Suprapubic skin (tissue), 4 donors: ENCODE data around the gene NMS. TPM values are rescaled to one million over a fixed set of nuclear protein-coding genes. Genes with fewer than 3 reads are reported as not detected.
A peak's percentile ranks its signal among the peaks of the same experiment; 100 is the strongest.

Experiments
- DNase-seq, 2 donors: peaks; one replicate each; pipeline ENCODE4 v3.0.0-alpha.2; 2019; ENCODE audit warnings: low spot score in 2 of 2
- H3K27ac ChIP-seq: fragments of 200-600 bp; sonication (generic); one replicate; pipeline ENCODE4 v1.5.1; 2019
- H3K27me3 ChIP-seq: fragments of 200-600 bp; sonication (generic); one replicate; pipeline ENCODE4 v1.5.1; 2019
- H3K36me3 ChIP-seq: fragments of 200-600 bp; sonication (generic); one replicate; pipeline ENCODE4 v1.5.1; 2019
- H3K4me1 ChIP-seq: fragments of 200-600 bp; sonication (generic); one replicate; pipeline ENCODE4 v1.5.1; 2019
- H3K4me3 ChIP-seq: fragments of 200-600 bp; sonication (generic); one replicate; pipeline ENCODE4 v1.5.1; 2019; ENCODE audit warnings: mild to moderate bottlenecking
- H3K9me3 ChIP-seq: fragments of 200-600 bp; sonication (generic); one replicate; pipeline ENCODE4 v1.5.1; 2019
- EP300 ChIP-seq: sonication (generic); formaldehyde crosslinking; IDR thresholded peaks from one replicate; pipeline ENCODE4 v1.6.1; 2017; ENCODE audit warnings: antibody characterized with exemption
- POLR2A ChIP-seq, 2 donors: fragments of 450-650 bp; IDR thresholded peaks; one replicate each; pipeline ENCODE4 v1.6.1; 2017; ENCODE audit warnings: antibody characterized with exemption in 2 of 2, mild to moderate bottlenecking in 2 of 2, moderate library complexity in 2 of 2
- POLR2AphosphoS5 ChIP-seq, 3 donors: sonication (generic); formaldehyde crosslinking; IDR thresholded peaks; one replicate each; pipeline ENCODE4 v1.6.1; 2017; ENCODE audit warnings: antibody characterized with exemption in 3 of 3
- WGBS: methylation state at CpG from one replicate; pipeline ENCODE4 v1.1.5; 2018; 5-methylcytosine and 5-hydroxymethylcytosine counted together
- total RNA-seq, 4 donors: library from RNA; depleted of rRNA; stranded (reverse); fragments of >200 nt; gene quantifications; one replicate each; pipeline ENCODE4 v1.1.0, GENCODE V29; 2016
- TF ChIP-seq, protein P1 (sequence below), 2 donors: fragments of 200-600 bp in 1 of 2; fragments of 450-650 bp in 1 of 2; sonication (generic) in 1 of 2; IDR thresholded peaks; one replicate each; pipeline ENCODE4 v1.5.1; 2016 to 2019; ENCODE audit warnings: antibody characterized with exemption in 2 of 2, mild to moderate bottlenecking in 1 of 2, moderate library complexity in 1 of 2

NMS gene, protein sequence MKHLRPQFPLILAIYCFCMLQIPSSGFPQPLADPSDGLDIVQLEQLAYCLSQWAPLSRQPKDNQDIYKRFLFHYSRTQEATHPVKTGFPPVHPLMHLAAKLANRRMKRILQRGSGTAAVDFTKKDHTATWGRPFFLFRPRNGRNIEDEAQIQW
- total RNA-seq = not detected

- 84% methylated on average over 7 of the region's 7 CpGs for WGBS
- H3K27me3 ChIP-seq = peaks cover 18% of the 10 kb centered on the region
Measured at GRCh38 chr2:100470182-100470581, at the start of gene NMS. NMS (plus strand) TSS chr2:100470482; CDS start chr2:100470489, 7 bp downstream.

GRCh38 chr2:100422320-100423055 lies 47.8 kb upstream of the NMS start:
- H3K27me3 ChIP-seq = no peaks in the 10 kb centered on the region
- no peaks in the 10 kb centered on the region for H3K36me3 ChIP-seq
- no peak for DNase-seq
- H3K4me1 ChIP-seq = peaks cover 3% of the 10 kb centered on the region
- TF ChIP-seq POLR2AphosphoS5 (IDR thresholded peaks at IDR 0.05) (no peak), EP300 (no peak)
- TF ChIP-seq, protein P1, sequence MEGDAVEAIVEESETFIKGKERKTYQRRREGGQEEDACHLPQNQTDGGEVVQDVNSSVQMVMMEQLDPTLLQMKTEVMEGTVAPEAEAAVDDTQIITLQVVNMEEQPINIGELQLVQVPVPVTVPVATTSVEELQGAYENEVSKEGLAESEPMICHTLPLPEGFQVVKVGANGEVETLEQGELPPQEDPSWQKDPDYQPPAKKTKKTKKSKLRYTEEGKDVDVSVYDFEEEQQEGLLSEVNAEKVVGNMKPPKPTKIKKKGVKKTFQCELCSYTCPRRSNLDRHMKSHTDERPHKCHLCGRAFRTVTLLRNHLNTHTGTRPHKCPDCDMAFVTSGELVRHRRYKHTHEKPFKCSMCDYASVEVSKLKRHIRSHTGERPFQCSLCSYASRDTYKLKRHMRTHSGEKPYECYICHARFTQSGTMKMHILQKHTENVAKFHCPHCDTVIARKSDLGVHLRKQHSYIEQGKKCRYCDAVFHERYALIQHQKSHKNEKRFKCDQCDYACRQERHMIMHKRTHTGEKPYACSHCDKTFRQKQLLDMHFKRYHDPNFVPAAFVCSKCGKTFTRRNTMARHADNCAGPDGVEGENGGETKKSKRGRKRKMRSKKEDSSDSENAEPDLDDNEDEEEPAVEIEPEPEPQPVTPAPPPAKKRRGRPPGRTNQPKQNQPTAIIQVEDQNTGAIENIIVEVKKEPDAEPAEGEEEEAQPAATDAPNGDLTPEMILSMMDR (IDR thresholded peaks at IDR 0.05) = peak in 1 of 2 donors; percentile 45
- no peak overlapping the region for H3K27ac ChIP-seq
- no peaks in the 10 kb centered on the region for H3K9me3 ChIP-seq
- WGBS = 85% methylated on average over 4 of the region's 4 CpGs
- no peak overlapping the region for H3K4me3 ChIP-seq

More at GRCh38 chr2:100470182-100470581, at the start of gene NMS:
- DNase-seq = no peak
- H3K27ac ChIP-seq = no peak within 1 kb of the TSS
- no peaks in the 10 kb centered on the region for H3K36me3 ChIP-seq
- TF ChIP-seq, protein P1 (IDR thresholded peaks at IDR 0.05) = no peak
- TF ChIP-seq EP300 = no peak
- TF ChIP-seq POLR2AphosphoS5 (IDR thresholded peaks at IDR 0.05) = no peak
- TF ChIP-seq POLR2A (IDR thresholded peaks at IDR 0.05) = no peak
- H3K4me3 ChIP-seq = no peak within 1 kb of the TSS
- no peaks in the 10 kb centered on the region for H3K9me3 ChIP-seq
- H3K4me1 ChIP-seq = no peaks in the 10 kb centered on the region

DNA sequence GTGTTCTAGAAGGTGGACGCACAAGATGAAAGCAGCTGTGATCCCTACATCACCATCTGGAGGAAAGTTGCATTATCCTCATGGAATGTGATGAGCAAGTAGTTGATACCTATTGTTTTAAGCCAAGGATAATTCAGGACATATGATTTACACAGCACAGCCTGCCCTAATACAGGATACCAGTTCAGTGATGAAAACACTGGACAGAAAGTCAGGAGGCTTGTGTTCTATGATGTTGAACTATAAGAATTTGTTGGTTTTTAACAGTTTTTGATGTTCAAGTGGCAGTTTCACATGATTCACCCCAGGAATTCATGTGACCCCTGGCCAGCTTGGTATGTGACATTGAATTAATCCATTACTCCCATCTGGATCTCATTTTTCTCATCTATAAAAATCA lies 46.7 kb upstream of the NMS start:
- no peak for DNase-seq
- Histone ChIP-seq H3K4me1 (no peaks in the 10 kb centered on the region), H3K9me3 (no peaks in the 10 kb centered on the region), H3K36me3 (no peaks in the 10 kb centered on the region), H3K4me3 (no peak overlapping the region), H3K27ac (no peak overlapping the region), H3K27me3 (no peaks in the 10 kb centered on the region)
- WGBS = 87% methylated on average over 1 of the region's 1 CpG
- TF ChIP-seq, protein P1 (IDR thresholded peaks at IDR 0.05) = no peak
- no peak for TF ChIP-seq POLR2AphosphoS5 (IDR thresholded peaks at IDR 0.05)
- TF ChIP-seq POLR2A (IDR thresholded peaks at IDR 0.05) = no peak
- TF ChIP-seq EP300 = no peak

GRCh38 chr2:100424277-100424875 lies 45.9 kb upstream of the NMS start:
- H3K9me3 ChIP-seq = no peaks in the 10 kb centered on the region
- no peaks in the 10 kb centered on the region for H3K27me3 ChIP-seq
- H3K4me1 ChIP-seq = no peaks in the 10 kb centered on the region
- TF ChIP-seq, protein P1 (IDR thresholded peaks at IDR 0.05) = no peak
- TF ChIP-seq EP300 (no peak), POLR2A (IDR thresholded peaks at IDR 0.05) (no peak), POLR2AphosphoS5 (IDR thresholded peaks at IDR 0.05) (no peak)
- DNase-seq = no peak
- 82% methylated on average over 4 of the region's 4 CpGs for WGBS
- no peaks in the 10 kb centered on the region for H3K36me3 ChIP-seq
- H3K27ac ChIP-seq = no peak overlapping the region
- H3K4me3 ChIP-seq = no peak overlapping the region

DNA sequence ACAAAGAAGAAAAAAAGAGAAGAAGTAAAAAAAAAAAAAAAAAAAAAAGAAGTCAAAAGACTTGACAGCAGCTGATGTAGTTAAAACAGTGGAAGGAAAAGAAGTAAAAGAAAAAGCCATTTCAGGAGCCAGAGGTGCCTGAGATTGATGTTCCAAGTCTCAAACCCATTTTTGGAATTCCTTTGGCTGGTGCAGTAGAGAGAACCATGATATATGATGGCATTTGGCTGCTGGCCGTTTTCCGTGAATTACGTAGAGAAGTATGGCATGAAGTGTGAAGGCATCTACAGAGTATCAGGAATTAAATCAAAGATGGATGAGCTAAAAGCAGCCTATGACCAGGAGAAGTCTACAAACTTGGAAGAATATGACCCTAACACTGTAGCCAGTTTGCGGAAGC lies 45.2 kb upstream of the NMS start:
- H3K4me3 ChIP-seq = no peak overlapping the region
- WGBS = 58% methylated on average over 4 of the region's 4 CpGs
- H3K9me3 ChIP-seq = no peaks in the 10 kb centered on the region
- TF ChIP-seq POLR2A (IDR thresholded peaks at IDR 0.05) (no peak), POLR2AphosphoS5 (IDR thresholded peaks at IDR 0.05) (no peak), EP300 (no peak)
- TF ChIP-seq, protein P1 (IDR thresholded peaks at IDR 0.05) = no peak
- H3K36me3 ChIP-seq = no peaks in the 10 kb centered on the region
- H3K27ac ChIP-seq = no peak overlapping the region
- DNase-seq = no peak
- H3K4me1 ChIP-seq = no peaks in the 10 kb centered on the region
- no peaks in the 10 kb centered on the region for H3K27me3 ChIP-seq
